ENCODE data around the gene EXOC6. TPM values are rescaled to one million over a fixed set of nuclear protein-coding genes. Genes with fewer than 3 reads are reported as not detected.
"Not testable (repeated sequence)": the region's sequence is repeated elsewhere in the genome, so short reads cannot be mapped to it uniquely, and the experiment has no call there.

EXOC6 gene
- total RNA-seq, 1 donor from 2014 or later: 9.1 TPM

GRCh38 chr10:92972886-92973285 lies 124.6 kb downstream of the EXOC6 start:
- no peak for DNase-seq
- H3K36me3 Mint-ChIP-seq (ENCODE audit: unreplicated experiment): peaks cover 20% of the 10 kb centered on the region
- TF ChIP-seq CTCF (IDR thresholded peaks at IDR 0.05; ENCODE audit: partially characterized antibody, unreplicated experiment): no peak
- no peak overlapping the region for H3K27ac Mint-ChIP-seq (ENCODE audit: unreplicated experiment)
- H3K27me3 Mint-ChIP-seq (ENCODE audit: unreplicated experiment): peaks cover 2% of the 10 kb centered on the region
- no peak overlapping the region for H3K4me3 Mint-ChIP-seq (ENCODE audit: unreplicated experiment)
- H3K4me1 Mint-ChIP-seq (ENCODE audit: low read depth, unreplicated experiment): peaks cover 2% of the 10 kb centered on the region
- H3K9me3 Mint-ChIP-seq (ENCODE audit: unreplicated experiment): no peaks in the 10 kb centered on the region

- H3K27me3 Mint-ChIP-seq (ENCODE audit: unreplicated experiment); DNase-seq; H3K4me1 Mint-ChIP-seq (ENCODE audit: low read depth, unreplicated experiment); H3K4me3 Mint-ChIP-seq (ENCODE audit: unreplicated experiment); H3K9me3 Mint-ChIP-seq (ENCODE audit: unreplicated experiment): not testable (repeated sequence)
- Mint-ChIP-seq H3K27ac (ENCODE audit: unreplicated experiment) (peak overlapping the region; percentile 90), H3K36me3 (ENCODE audit: unreplicated experiment) (peaks cover 20% of the 10 kb centered on the region)
Observed at GRCh38 chr10:92976278-92976677, 128.0 kb downstream of the EXOC6 start.

GRCh38 chr10:92989250-92989649 lies 140.9 kb downstream of the EXOC6 start:
- Mint-ChIP-seq H3K9me3 (ENCODE audit: unreplicated experiment) (peaks cover 15% of the 10 kb centered on the region), H3K36me3 (ENCODE audit: unreplicated experiment) (no peaks in the 10 kb centered on the region), H3K27me3 (ENCODE audit: unreplicated experiment) (peaks cover 7% of the 10 kb centered on the region), H3K4me3 (ENCODE audit: unreplicated experiment) (no peak overlapping the region), H3K4me1 (ENCODE audit: low read depth, unreplicated experiment) (peaks cover 40% of the 10 kb centered on the region), H3K27ac (ENCODE audit: unreplicated experiment) (no peak overlapping the region)
- DNase-seq: no peak
- no peak for TF ChIP-seq CTCF (IDR thresholded peaks at IDR 0.05; ENCODE audit: partially characterized antibody, unreplicated experiment)

GRCh38 chr10:92990615-92991014 lies 142.3 kb downstream of the EXOC6 start:
- peak overlapping the region; percentile 57 for H3K27ac Mint-ChIP-seq (ENCODE audit: unreplicated experiment)
- no peak for DNase-seq
- peaks cover 16% of the 10 kb centered on the region for H3K9me3 Mint-ChIP-seq (ENCODE audit: unreplicated experiment)
- H3K4me1 Mint-ChIP-seq (ENCODE audit: low read depth, unreplicated experiment): peaks cover 47% of the 10 kb centered on the region
- no peak for TF ChIP-seq CTCF (IDR thresholded peaks at IDR 0.05; ENCODE audit: partially characterized antibody, unreplicated experiment)
- H3K4me3 Mint-ChIP-seq (ENCODE audit: unreplicated experiment): no peak overlapping the region
- no peaks in the 10 kb centered on the region for H3K36me3 Mint-ChIP-seq (ENCODE audit: unreplicated experiment)
- peaks cover 7% of the 10 kb centered on the region for H3K27me3 Mint-ChIP-seq (ENCODE audit: unreplicated experiment)

- peaks cover 45% of the 10 kb centered on the region for H3K4me1 Mint-ChIP-seq (ENCODE audit: low read depth, unreplicated experiment)
- TF ChIP-seq CTCF (IDR thresholded peaks at IDR 0.05; ENCODE audit: partially characterized antibody, unreplicated experiment): no peak
- H3K36me3 Mint-ChIP-seq (ENCODE audit: unreplicated experiment): no peaks in the 10 kb centered on the region
- peak overlapping the region; percentile 59 for H3K4me3 Mint-ChIP-seq (ENCODE audit: unreplicated experiment)
- peaks cover 7% of the 10 kb centered on the region for H3K27me3 Mint-ChIP-seq (ENCODE audit: unreplicated experiment)
- peaks cover 16% of the 10 kb centered on the region for H3K9me3 Mint-ChIP-seq (ENCODE audit: unreplicated experiment)
- H3K27ac Mint-ChIP-seq (ENCODE audit: unreplicated experiment): peak overlapping the region; percentile 91
- no peak for DNase-seq
Observed at GRCh38 chr10:92991513-92991912, 143.2 kb downstream of the EXOC6 start.

All from glutamatergic neuron (in vitro differentiated cells).